ENCODE results near the gene TUBA4A.
"Not testable (repeated sequence)": the region's sequence is repeated elsewhere in the genome, so short reads cannot be mapped to it uniquely, and the experiment has no call there.

Gene TUBA4A

GRCh38 chr2:219266886-219267285 is 13.2 kb upstream of the TUBA4A start:
- no peak for DNase-seq

GRCh38 chr2:219266232-219266631 is 12.5 kb upstream of the TUBA4A start:
- no peak for DNase-seq

- no peak for DNase-seq
Observed at GRCh38 chr2:219261024-219261855, 7.5 kb upstream of the TUBA4A start.

GRCh38 chr2:219258942-219259341 is 5.2 kb upstream of the TUBA4A start:
- DNase-seq, result not testable (repeated sequence)

- peak in 3 of 5 experiments; percentile 13 to 77 (median 65) for DNase-seq
Observed at GRCh38 chr2:219254590-219255201, 978 bp upstream of the TUBA4A start.

- DNase-seq, result peak in 3 of 5 experiments; percentile 26 to 83 (median 49)
Observed at GRCh38 chr2:219252900-219253752, 592 bp downstream of the TUBA4A start, which contains the start of gene TUBA4B. TUBA4B (plus strand) TSS chr2:219253243; CDS start chr2:219253408, 165 bp downstream.

GRCh38 chr2:219252570-219252899 is 1.2 kb downstream of the TUBA4A start:
- DNase-seq, result no peak

- DNase-seq, result peak in 1 of 5 experiments; percentile 57
Observed at GRCh38 chr2:219252084-219252483, 1.6 kb downstream of the TUBA4A start.

GRCh38 chr2:219251656-219252055 is 2.1 kb downstream of the TUBA4A start:
- DNase-seq, result no peak

GRCh38 chr2:219250049-219250781 is 3.5 kb downstream of the TUBA4A start:
- DNase-seq, result peak in 1 of 5 experiments; percentile 59

GRCh38 chr2:219249203-219249980 is 4.3 kb downstream of the TUBA4A start:
- DNase-seq, result peak in 3 of 5 experiments; percentile 31 to 89 (median 58)

GRCh38 chr2:219248845-219249202 is 4.9 kb downstream of the TUBA4A start:
- DNase-seq, result no peak

- DNase-seq, result peak in 4 of 5 experiments; percentile 48 to 98 (median 69)
Observed at GRCh38 chr2:219247678-219248642, 5.8 kb downstream of the TUBA4A start.

- DNase-seq, result no peak
Observed at GRCh38 chr2:219246559-219246958, 7.2 kb downstream of the TUBA4A start.

- peak in 1 of 5 experiments; percentile 51 for DNase-seq
Observed at GRCh38 chr2:219245899-219246230, 7.9 kb downstream of the TUBA4A start.

- DNase-seq, result peak; percentile 65 to 94 (median 79)
Observed at GRCh38 chr2:219245148-219245898, 8.4 kb downstream of the TUBA4A start, which contains the start of the genes GLB1L and STK16. GLB1L (minus strand) TSS chr2:219245444; CDS start chr2:219243573, 1,871 bp downstream. STK16 (plus strand) TSS chr2:219245479; CDS start chr2:219246000, 521 bp downstream.

GRCh38 chr2:219244789-219245147 is 8.9 kb downstream of the TUBA4A start:
- DNase-seq, result no peak

GRCh38 chr2:219243291-219243761 is 10.4 kb downstream of the TUBA4A start:
- no peak for DNase-seq

GRCh38 chr2:219234331-219234730 is 19.4 kb downstream of the TUBA4A start:
- no peak for DNase-seq
